HTERT RPE-1 (cell line): Measurements from ENCODE around the gene ARHGAP5.

Source experiments
- in situ Hi-C: fragments of 300-500 bp; cut with MboI; formaldehyde crosslinking; loops from 4 replicates; pipeline ENCODE4 v1.14.3; 2020; ENCODE audit warnings: low sequenced_read_pairs

The ARHGAP5 gene

GRCh38 chr14:32205554-32205953, 128.4 kb downstream of the ARHGAP5 start:
- in situ Hi-C loops, result no loop called here

- in situ Hi-C loops, result no loop called here
Measured at GRCh38 chr14:32205984-32206383, 128.9 kb downstream of the ARHGAP5 start.

- in situ Hi-C loops, result no loop called here
Measured at GRCh38 chr14:32206552-32206951, 129.4 kb downstream of the ARHGAP5 start.

- in situ Hi-C loops, result no loop called here
Measured at GRCh38 chr14:32208490-32208889, 131.4 kb downstream of the ARHGAP5 start.
